ENCODE results near the gene NUMB.

DNA sequence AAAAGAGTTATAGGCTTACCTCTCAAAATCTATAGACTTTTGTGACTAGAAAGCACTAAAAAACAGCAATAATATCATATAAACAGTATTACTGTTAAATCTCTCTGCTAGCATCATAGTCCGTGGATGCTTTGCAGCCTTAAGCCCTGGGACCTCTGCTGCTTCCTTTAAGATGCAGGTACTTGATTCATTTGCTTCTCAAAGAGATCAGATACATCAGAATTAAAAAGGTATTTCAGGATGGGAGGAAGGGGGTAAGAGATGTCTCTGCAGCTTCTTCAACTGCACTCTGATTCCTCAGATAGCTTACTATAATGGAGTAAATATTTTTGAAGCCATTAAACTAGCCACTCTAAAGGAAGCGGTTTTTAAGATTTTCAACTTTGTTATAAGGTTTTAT, 171.7 kb downstream of the NUMB start:
- TF ChIP-seq, protein P1, sequence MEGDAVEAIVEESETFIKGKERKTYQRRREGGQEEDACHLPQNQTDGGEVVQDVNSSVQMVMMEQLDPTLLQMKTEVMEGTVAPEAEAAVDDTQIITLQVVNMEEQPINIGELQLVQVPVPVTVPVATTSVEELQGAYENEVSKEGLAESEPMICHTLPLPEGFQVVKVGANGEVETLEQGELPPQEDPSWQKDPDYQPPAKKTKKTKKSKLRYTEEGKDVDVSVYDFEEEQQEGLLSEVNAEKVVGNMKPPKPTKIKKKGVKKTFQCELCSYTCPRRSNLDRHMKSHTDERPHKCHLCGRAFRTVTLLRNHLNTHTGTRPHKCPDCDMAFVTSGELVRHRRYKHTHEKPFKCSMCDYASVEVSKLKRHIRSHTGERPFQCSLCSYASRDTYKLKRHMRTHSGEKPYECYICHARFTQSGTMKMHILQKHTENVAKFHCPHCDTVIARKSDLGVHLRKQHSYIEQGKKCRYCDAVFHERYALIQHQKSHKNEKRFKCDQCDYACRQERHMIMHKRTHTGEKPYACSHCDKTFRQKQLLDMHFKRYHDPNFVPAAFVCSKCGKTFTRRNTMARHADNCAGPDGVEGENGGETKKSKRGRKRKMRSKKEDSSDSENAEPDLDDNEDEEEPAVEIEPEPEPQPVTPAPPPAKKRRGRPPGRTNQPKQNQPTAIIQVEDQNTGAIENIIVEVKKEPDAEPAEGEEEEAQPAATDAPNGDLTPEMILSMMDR (IDR thresholded peaks at IDR 0.05) = no peak
- no peak for TF ChIP-seq POLR2AphosphoS5 (IDR thresholded peaks at IDR 0.05)
